ENCODE measurements around the gene RNASEL. TPM values are rescaled to one million over a fixed set of nuclear protein-coding genes. Genes with fewer than 3 reads are reported as not detected.
"Not testable (repeated sequence)": the region's sequence is repeated elsewhere in the genome, so short reads cannot be mapped to it uniquely, and the experiment has no call there.

RNASEL gene
- total RNA-seq, 1 donor from 2014 or later: 2.9 TPM

DNA sequence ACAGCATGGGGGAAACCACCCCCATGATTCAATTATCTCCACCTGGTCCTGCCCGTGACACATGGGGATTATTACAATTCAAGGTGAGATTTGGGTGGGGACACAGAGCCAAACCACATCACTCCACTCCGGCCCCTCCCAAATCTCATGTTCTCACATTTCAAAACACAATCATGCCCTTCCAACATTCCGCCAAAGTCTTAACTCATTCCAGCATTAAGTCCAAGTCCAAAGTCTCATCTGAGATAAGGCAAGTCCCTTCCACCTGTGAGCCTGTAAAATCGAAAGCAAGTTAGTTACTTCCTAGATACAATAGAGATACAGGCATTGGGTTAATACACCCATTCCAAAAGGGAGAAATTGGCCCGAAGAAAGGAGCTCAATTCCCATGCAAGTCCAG, 60.9 kb downstream of the RNASEL start:
- DNase-seq (ENCODE audit: missing footprints); intact Hi-C loops (cut with DNase I): not testable (repeated sequence)

DNA sequence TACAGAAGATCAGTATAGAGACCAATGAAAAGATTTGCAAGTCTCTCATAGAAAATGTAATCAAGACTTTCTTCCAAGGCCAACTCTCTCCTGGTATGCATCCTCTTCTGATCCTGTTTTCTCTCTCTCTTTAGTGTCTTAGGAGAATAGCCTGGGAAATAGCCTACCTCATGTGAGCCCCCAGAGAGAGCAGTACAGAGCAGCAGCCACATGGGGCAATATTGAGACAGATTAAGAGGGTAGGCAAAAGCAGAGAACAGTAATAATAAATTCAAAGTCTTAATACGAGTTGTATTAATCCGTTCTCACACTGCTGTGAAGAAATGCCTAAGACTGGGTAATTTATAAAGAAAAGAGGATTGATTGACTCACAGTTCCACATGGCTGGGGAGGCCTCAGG, 61.4 kb downstream of the RNASEL start:
- ATAC-seq: no peak
- no peak for DNase-seq (ENCODE audit: missing footprints)

More for the DNA sequence above, 60.9 kb downstream of the RNASEL start:
- not testable (repeated sequence) for ATAC-seq

DNA sequence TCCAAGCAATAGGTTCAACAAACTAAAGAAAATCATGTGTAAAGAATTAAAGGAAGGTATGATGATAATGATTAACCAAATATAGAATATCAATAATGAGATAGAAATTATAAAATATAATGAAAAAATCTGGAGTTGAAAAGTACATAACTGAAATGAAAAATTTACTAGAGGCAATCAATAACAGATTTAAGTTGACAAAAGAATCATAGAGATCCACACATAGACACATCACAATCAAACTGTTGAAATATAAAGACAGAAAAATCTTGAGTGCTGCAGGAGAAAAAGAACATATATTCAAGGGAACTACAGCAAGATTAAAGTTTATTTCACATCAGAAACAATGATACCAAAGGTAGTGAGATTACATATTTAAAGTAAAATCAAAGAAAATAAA, 63.7 kb downstream of the RNASEL start:
- no peak for ATAC-seq
- DNase-seq (ENCODE audit: missing footprints): no peak
- intact Hi-C loops (cut with DNase I): no loop called here

More for the DNA sequence above, 61.4 kb downstream of the RNASEL start:
- intact Hi-C loops (cut with DNase I): no loop called here

Other genes with a start within 250 kb of the RNASEL start
- gene GLUL, start 197.5 kb downstream of the RNASEL start, total RNA-seq: 433 TPM
- gene TEDDM1, start 188.6 kb downstream of the RNASEL start, total RNA-seq: not detected
- not detected for gene RGSL1, start 139.1 kb downstream of the RNASEL start, total RNA-seq
- 0.97 TPM for gene RGS16, start 15.1 kb upstream of the RNASEL start, total RNA-seq
- not detected for gene RGS8, start 95.3 kb upstream of the RNASEL start, total RNA-seq
- 6.1 TPM for gene NPL, start 200.5 kb upstream of the RNASEL start, total RNA-seq

All from Right ventricle myocardium inferior (tissue), 1 donor.